HL-60/S4 treated with phorbol 12-myristate 13-acetate at 8.2 ng/mL for 4 days and 3 days (cell line): ENCODE data around the gene EVA1A.

Experiments
- in situ Hi-C: fragments of 300-500 bp; cut with MboI; formaldehyde crosslinking; loops from 2 replicates; pipeline ENCODE4 v1.15.0; 2022; ENCODE audit warnings: low sequenced_read_pairs

EVA1A gene

GRCh38 chr2:75564026-75564688 is 3.4 kb upstream of the EVA1A start:
- in situ Hi-C loops, result no loop called here

DNA sequence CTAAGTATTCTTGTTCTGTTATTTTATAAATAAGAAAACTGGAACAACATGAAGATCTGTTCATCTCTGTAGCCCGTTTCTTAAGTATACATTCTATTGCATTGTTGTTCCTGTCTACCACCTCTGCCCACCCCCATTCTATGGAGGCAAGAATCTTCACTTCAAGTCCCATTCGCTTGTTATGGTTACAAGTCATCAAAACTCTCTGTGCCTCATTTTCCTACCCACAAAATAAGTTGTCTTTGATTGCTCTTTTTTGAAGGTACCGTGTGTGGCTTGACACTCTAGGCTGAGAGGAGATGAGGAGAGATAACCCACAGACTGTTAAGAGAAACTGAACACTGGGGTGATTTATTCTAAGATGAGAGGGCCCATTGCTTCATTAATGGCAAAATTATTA is 2.9 kb upstream of the EVA1A start:
- in situ Hi-C loops, result no loop called here

DNA sequence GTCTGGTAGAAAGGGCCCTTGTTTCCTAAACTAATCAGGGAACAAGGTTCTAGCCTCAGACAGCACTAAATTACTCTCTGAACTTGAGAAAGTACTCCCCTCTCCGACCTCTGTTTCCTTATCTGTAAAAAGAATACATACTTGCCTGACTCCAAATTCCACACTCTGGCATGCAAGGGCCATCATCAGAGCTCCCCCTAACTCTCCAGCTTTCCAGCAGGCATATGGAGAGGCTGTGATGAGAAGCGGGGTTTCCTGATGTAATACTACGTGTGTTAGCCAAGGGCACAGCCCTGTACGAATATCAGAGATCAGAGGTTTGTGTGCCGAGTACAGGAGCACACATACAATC is 1.8 kb upstream of the EVA1A start:
- in situ Hi-C loops, result no loop called here

- in situ Hi-C loops, result no loop called here
These were observed 1.1 kb upstream of the EVA1A start for GRCh38 chr2:75561566-75562512.

GRCh38 chr2:75560022-75560767 is 544 bp downstream of the EVA1A start:
- in situ Hi-C loops, result no loop called here

GRCh38 chr2:75559680-75560021 is 1.1 kb downstream of the EVA1A start:
- in situ Hi-C loops, result no loop called here

GRCh38 chr2:75558786-75559679 is 1.7 kb downstream of the EVA1A start:
- in situ Hi-C loops, result no loop called here

GRCh38 chr2:75558136-75558535 is 2.6 kb downstream of the EVA1A start:
- in situ Hi-C loops, result no loop called here

DNA sequence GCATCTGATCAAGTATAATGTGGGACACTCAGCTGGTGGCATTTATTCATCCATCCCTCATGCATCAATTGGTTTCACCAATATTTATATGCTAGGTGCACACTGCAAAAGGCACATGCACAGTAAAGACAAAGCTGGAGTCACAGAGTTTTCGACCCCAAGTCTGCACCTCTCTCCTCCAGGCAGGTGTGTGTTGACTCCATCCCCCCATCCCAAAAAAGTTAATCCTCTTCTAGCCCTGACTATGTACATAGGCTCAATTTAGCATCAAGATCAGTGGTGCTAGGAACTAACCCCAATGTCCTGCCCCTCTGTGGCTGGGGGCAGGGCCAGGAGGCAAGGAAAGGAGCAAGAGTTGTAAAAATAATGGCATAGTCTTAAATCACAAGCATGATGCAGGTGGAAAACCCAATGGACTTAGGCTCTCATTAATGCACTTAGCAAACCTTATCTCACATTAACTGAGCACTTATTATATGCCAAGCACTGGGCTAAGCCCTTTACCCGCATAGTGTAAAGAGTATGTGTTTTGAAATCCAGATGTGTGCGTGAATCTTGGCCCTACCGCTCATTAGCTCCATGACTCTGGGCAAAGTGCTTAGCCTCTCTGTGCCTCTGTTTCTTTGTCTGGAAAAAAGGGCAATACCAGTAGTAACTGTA is 3.1 kb downstream of the EVA1A start:
- in situ Hi-C loops, result no loop called here

GRCh38 chr2:75556679-75557366 is 3.9 kb downstream of the EVA1A start:
- in situ Hi-C loops, result no loop called here

GRCh38 chr2:75555701-75556100 is 5.0 kb downstream of the EVA1A start:
- in situ Hi-C loops, result no loop called here

DNA sequence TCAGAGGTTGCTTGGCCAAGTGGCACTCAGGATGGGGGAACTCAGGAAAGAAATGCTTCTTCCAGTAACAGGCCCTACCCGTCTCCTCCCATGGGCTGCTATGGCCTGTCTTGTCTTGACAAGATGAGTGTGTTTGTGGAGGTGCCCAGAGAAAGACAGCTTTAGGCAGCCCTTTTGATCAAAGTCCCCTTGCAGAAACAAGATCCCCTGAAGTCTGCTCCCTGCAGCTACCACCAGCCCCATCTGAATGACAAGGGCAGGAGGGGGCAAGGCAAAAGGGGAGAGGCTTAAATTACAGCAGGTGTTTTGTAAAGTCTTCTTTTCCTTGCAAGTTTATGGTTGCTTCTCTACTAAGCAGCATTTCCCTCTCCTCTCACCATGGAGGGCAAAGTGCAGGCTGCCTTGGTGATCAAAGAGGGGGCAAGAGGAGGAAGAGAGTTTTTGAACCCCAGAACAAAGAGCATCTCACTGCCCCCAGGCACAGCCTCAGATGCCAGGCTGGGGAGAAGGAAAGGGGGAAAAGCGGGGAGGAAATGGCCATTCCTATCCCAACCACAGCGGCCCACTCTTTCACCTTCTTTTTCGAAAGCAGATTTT is 6.7 kb downstream of the EVA1A start:
- in situ Hi-C loops, result no loop called here

DNA sequence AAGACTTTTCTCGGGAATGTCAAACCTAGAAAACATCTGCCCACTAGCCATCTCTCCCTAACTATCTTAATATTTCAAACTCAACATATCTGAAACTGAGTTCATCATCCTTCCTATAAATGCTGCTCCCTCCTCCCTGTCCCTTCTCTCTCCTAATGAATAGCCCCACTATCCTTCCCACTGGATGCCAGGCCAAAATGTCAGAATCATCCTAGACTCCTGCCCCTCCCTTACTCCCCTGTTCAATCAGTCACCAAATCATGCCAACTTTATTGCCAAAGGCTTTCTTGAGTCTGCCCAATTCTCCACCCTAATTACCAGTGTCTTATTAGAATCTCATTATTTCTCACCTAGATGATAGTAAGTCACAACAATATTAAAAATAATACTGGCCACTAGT is 8.5 kb downstream of the EVA1A start:
- in situ Hi-C loops, result no loop called here

DNA sequence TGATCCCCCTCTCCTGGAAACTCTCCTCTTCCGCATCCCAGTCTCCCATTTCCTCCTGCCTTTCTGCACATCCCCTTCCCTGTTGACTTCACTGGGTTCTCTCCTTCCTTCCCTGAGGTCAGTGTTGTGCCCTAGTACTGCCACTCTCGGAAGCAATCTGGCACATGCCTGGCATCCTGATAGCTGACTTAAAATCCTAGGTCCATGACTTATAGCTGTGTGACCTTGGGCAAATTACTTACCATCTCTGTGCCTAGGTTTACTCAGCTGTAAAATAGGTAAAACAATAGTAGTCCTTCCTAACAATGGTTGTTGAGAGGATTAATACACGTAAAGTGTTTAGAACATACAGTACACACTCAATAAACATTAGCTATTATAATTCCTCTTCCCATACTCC is 9.3 kb downstream of the EVA1A start:
- in situ Hi-C loops, result no loop called here

DNA sequence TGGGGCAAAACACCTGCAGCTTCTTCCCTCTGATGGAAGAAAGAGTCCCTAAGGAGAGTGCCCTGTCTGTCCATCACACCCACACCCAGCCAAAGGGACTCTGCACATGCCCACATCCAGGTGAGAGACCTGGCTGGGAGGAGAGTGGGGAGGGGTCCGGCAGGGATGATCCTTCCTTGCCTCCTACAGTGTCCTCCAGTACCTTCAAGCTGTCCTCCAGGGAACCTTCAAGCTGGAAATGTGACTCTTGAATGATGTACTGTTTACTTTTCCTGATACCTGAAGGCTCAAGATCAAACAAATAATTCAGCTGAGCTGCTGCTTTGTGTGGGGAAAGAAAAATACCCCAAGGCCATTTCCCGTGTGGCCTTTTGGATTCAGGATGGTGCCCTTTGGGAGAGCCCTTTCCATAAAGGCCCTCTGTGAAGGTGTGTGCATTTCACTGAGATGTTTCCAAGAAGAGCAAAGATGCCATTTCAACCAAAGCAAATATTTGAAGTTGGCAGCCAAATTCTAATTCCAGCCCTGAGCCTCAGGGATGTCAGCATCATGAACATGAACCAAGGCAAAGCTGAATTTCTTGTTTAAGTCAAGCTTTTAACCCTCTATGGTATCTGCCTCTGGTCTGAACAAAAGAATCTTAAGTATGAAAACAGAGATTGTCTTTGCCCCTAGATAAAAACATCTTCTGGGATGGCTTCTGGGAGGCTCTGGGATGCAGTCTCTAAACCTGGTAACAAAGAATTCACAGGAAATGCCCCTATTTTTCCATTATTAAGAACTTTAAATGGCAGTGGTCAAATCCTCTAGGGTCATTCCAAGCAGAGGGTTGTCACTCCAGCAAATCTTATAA is 11.1 kb downstream of the EVA1A start:
- in situ Hi-C loops, result no loop called here

- in situ Hi-C loops, result no loop called here
These were observed 12.6 kb downstream of the EVA1A start for GRCh38 chr2:75548036-75548573.

DNA sequence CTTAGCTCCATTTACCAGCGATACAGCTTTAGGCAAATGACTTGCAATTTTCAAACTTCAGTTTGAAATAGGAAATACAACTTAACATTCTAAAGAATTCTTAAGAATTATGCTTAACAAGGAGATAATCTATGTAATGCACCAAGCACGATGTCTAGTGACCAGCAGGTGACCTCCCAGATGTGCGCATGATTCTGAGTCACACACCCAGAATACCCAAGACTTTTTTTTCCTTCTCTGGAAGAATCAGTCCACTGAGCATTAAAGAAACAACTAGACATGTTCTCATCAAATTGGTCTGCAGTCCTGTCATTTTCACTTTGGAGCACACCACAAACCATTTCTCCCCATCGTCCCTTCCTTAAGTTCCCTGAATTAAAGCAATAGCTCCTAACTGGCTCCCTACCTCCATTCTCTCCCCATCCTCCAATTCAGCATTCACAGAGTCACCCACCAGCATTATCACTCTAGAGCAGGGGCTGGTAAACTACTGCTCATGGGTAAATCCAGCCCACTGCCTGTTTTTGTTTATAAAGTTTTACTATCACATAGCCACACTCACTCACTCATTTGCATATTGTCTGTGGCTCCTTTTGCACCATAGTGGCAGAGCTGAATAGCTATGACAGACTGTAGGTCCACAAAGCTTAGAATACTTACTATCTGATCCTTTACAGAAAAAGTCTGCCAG is 13.2 kb downstream of the EVA1A start:
- in situ Hi-C loops, result no loop called here

DNA sequence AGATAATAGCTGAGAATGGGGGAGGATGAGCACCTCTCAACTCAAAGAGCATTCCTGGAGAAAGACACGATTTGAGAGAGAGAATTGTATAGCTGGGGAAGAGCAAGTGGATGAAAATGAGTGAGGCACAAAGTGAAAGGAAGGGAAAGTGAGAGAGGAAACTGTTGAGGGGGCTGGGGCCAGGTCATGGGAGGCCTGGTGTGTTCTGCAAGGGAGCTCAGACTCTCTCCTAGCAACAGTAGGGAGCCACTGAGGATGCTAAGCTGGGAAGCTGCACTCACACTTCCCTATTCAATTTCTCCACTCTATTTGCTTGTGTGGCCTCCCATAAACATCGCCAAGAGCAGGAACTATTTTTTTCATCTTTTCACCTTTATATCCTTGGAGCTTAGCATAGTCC is 14.8 kb downstream of the EVA1A start:
- in situ Hi-C loops, result no loop called here
